H1 (cell line): Measurements from ENCODE around the gene STIM1. TPM values are rescaled to one million over a fixed set of nuclear protein-coding genes. Genes with fewer than 3 reads are reported as not detected.

Experiments
- CTCF ChIA-PET: fragments of 300-600 bp; sonication (Branson Sonifier 250); formaldehyde crosslinking; loops from one replicate; lab custom pipeline; 2021; ENCODE audit not compliant: partially characterized antibody; lab: Charles Lee
- POLR2A ChIA-PET: fragments of 300-600 bp; sonication (Branson Sonifier 250); formaldehyde crosslinking; loops from one replicate; lab custom pipeline; 2021; ENCODE audit warnings: inconsistent platforms; ENCODE audit not compliant: partially characterized antibody; lab: Charles Lee
- DNase-seq, 2 experiments: peaks; one replicate each; pipeline versions ENCODE4 v3.0.0 to v3.0.0-alpha.2; 2010 to 2022; ENCODE audit warnings: low spot score in 2 of 2, low read depth in 1 of 2, mixed read lengths in 1 of 2
- FAIRE-seq: peaks from 2 replicates; lab custom pipeline; 2011; peaks lifted over from hg19 to GRCh38; lab: Jason Lieb, UNC
- H2AFZ ChIP-seq: 2 replicates; pipeline ENCODE4 v1.8.1; 2012; ENCODE audit warnings: low read length, inconsistent platforms
- H2AK5ac ChIP-seq: 2 replicates; pipeline ENCODE4 v1.6.1; 2013; ENCODE audit warnings: low read depth, low read length
- H2BK120ac ChIP-seq: replicated peaks from 2 replicates; pipeline ENCODE3; 2013; ENCODE audit warnings: low read depth, low read length, inconsistent platforms
- H2BK12ac ChIP-seq: 2 replicates; pipeline ENCODE4 v1.6.1; 2013; ENCODE audit warnings: low read depth, low read length
- H2BK15ac ChIP-seq: 2 replicates; pipeline ENCODE4 v1.6.1; 2013; ENCODE audit warnings: low read length
- H2BK20ac ChIP-seq: 2 replicates; pipeline ENCODE4 v1.6.1; 2013; ENCODE audit warnings: low read length
- H2BK5ac ChIP-seq: 2 replicates; pipeline ENCODE4 v1.6.1; 2013; ENCODE audit warnings: low read depth, low read length
- H3K14ac ChIP-seq: 2 replicates; pipeline ENCODE4 v1.6.1; 2013; ENCODE audit warnings: inconsistent platforms; ENCODE audit not compliant: insufficient read length
- H3K18ac ChIP-seq: 2 replicates; pipeline ENCODE4 v1.6.1; 2013; ENCODE audit warnings: low read length; ENCODE audit errors: extremely low read depth
- H3K23ac ChIP-seq: 2 replicates; pipeline ENCODE4 v1.6.1; 2013; ENCODE audit warnings: inconsistent platforms; ENCODE audit not compliant: insufficient read length
- H3K23me2 ChIP-seq: 2 replicates; pipeline ENCODE4 v1.6.1; 2013; ENCODE audit warnings: low read depth, low read length
- H3K27ac ChIP-seq: 2 replicates; pipeline ENCODE4 v1.6.1; 2011; ENCODE audit warnings: low read depth, low read length, inconsistent platforms
- H3K27me3 ChIP-seq, 4 experiments: replicated peaks in 1 of 4; 1 replicate in 1 of 4; 2 replicates in 3 of 4; pipeline versions ENCODE4 v1.6.1 to v1.8.1; 2011 to 2013; ENCODE audit warnings: low read length in 3 of 4, mild to moderate bottlenecking in 3 of 4, inconsistent platforms in 2 of 4, mixed read lengths in 2 of 4, moderate library complexity in 1 of 4; ENCODE audit not compliant: control insufficient read depth in 3 of 4, insufficient read depth in 3 of 4; ENCODE audit errors: extremely low read depth in 1 of 4
- H3K36me3 ChIP-seq, 4 experiments: 2 replicates each; pipeline versions ENCODE4 v1.6.1 to v1.8.1; 2011 to 2013; ENCODE audit warnings: mild to moderate bottlenecking in 4 of 4, low read length in 3 of 4, moderate library complexity in 2 of 4, control low read depth in 1 of 4, inconsistent platforms in 1 of 4; ENCODE audit not compliant: insufficient read depth in 4 of 4, control insufficient read depth in 2 of 4
- H3K4ac ChIP-seq: replicated peaks from 2 replicates; pipeline ENCODE3; 2013; ENCODE audit warnings: low read length, low read depth, mixed read lengths, inconsistent platforms; ENCODE audit not compliant: insufficient read length
- H3K4me1 ChIP-seq, 4 experiments: replicated peaks in 1 of 4; 1 replicate in 1 of 4; 2 replicates in 3 of 4; pipeline versions ENCODE4 v1.6.1 to v1.8.1; 2011 to 2013; ENCODE audit warnings: low read length in 3 of 4, inconsistent platforms in 2 of 4, mixed read lengths in 1 of 4; ENCODE audit not compliant: insufficient read depth in 4 of 4, control insufficient read depth in 3 of 4
- H3K4me2 ChIP-seq, 2 experiments: 2 replicates each; pipeline versions ENCODE4 v1.6.1 to v1.8.1; 2011 to 2013; ENCODE audit warnings: low read depth in 2 of 2, low read length in 2 of 2, control low read depth in 1 of 2, inconsistent platforms in 1 of 2, mild to moderate bottlenecking in 1 of 2; ENCODE audit not compliant: insufficient read depth in 1 of 2
- H3K4me3 ChIP-seq, 4 experiments: fragments of 200-600, 300-600 bp in 1 of 4; sonication (generic), shearing (Covaris generic), sonication (Bioruptor Twin) in 1 of 4; 2 replicates each; pipeline versions ENCODE4 v1.5.1 to v1.8.1; 2011 to 2016; ENCODE audit warnings: low read length in 4 of 4, low read depth in 3 of 4, control low read depth in 2 of 4, inconsistent platforms in 2 of 4, mild to moderate bottlenecking in 2 of 4, mixed read lengths in 1 of 4, moderate library complexity in 1 of 4; ENCODE audit not compliant: insufficient read depth in 2 of 4; ENCODE audit errors: extremely low read depth in 1 of 4
- H3K56ac ChIP-seq: replicated peaks from 2 replicates; pipeline ENCODE3; 2013; ENCODE audit warnings: low read depth, mild to moderate bottlenecking, mixed read lengths, low read length, inconsistent platforms; ENCODE audit not compliant: insufficient read length
- H3K79me1 ChIP-seq: 2 replicates; pipeline ENCODE4 v1.6.1; 2013; ENCODE audit warnings: low read depth, low read length, control low read depth
- H3K79me2 ChIP-seq, 2 experiments: 2 replicates each; pipeline versions ENCODE4 v1.6.1 to v1.8.1; 2012 to 2013; ENCODE audit warnings: low read length in 2 of 2, mild to moderate bottlenecking in 2 of 2, inconsistent platforms in 1 of 2; ENCODE audit not compliant: insufficient read depth in 2 of 2, control insufficient read depth in 1 of 2
- H3K9ac ChIP-seq, 4 experiments: replicated peaks in 1 of 4; 1 replicate in 1 of 4; 2 replicates in 3 of 4; pipeline versions ENCODE4 v1.6.1 to v1.8.1; 2011 to 2013; ENCODE audit warnings: low read depth in 3 of 4, low read length in 3 of 4, control low read depth in 2 of 4, mild to moderate bottlenecking in 2 of 4, moderate library complexity in 2 of 4, inconsistent platforms in 1 of 4; ENCODE audit errors: extremely low read depth in 1 of 4
- H3K9me3 ChIP-seq, 2 experiments: 2 replicates each; pipeline versions ENCODE4 v1.6.1 to v1.8.1; 2012 to 2013; ENCODE audit warnings: mild to moderate bottlenecking in 2 of 2, moderate library complexity in 2 of 2, control low read depth in 1 of 2, inconsistent platforms in 1 of 2, low read depth in 1 of 2, low read length in 1 of 2, mixed read lengths in 1 of 2; ENCODE audit not compliant: insufficient read depth in 2 of 2
- H4K20me1 ChIP-seq, 2 experiments: replicated peaks in 1 of 2; 2 replicates each; pipeline versions ENCODE3 to v1.8.1; 2011 to 2013; ENCODE audit warnings: inconsistent platforms in 2 of 2, low read length in 2 of 2, mild to moderate bottlenecking in 1 of 2; ENCODE audit not compliant: insufficient read depth in 2 of 2, control insufficient read depth in 1 of 2
- H4K5ac ChIP-seq: 2 replicates; pipeline ENCODE4 v1.6.1; 2013; ENCODE audit warnings: low read length, low read depth, mixed read lengths, inconsistent platforms; ENCODE audit not compliant: insufficient read length
- H4K8ac ChIP-seq: 2 replicates; pipeline ENCODE4 v1.8.0; 2013; ENCODE audit warnings: mild to moderate bottlenecking, moderate library complexity, low read length, inconsistent platforms; ENCODE audit not compliant: insufficient read depth; ENCODE audit errors: extremely low read depth
- H4K91ac ChIP-seq: replicated peaks from 2 replicates; pipeline ENCODE3; 2013; ENCODE audit warnings: low read length, mixed read lengths, inconsistent platforms; ENCODE audit not compliant: insufficient read length
- ATF2 ChIP-seq: IDR thresholded peaks from 2 replicates; pipeline ENCODE4 v1.6.1; 2012; ENCODE audit warnings: low read length, inconsistent platforms
- CBX5 ChIP-seq: fragments of 300-800, 300-1000 bp; sonication (generic); IDR thresholded peaks from 2 replicates; pipeline ENCODE4 v1.7.1; 2016; ENCODE audit warnings: antibody characterized with exemption, low read length, low read depth
- CBX8 ChIP-seq: fragments of 300-800, 300-1000 bp; sonication (generic); IDR thresholded peaks from 2 replicates; pipeline ENCODE4 v1.7.1; 2016; ENCODE audit warnings: low read depth, low read length, borderline replicate concordance
- CREB1 ChIP-seq: IDR thresholded peaks from 2 replicates; pipeline ENCODE4 v1.6.1; 2012; ENCODE audit warnings: inconsistent platforms
- E2F6 ChIP-seq: IDR thresholded peaks from 2 replicates; pipeline ENCODE4 v1.6.1; 2012; ENCODE audit warnings: inconsistent platforms
- EGR1 ChIP-seq: IDR thresholded peaks from 2 replicates; pipeline ENCODE4 v1.6.1; 2011; ENCODE audit warnings: low read depth, low read length, borderline replicate concordance
- HDAC6 ChIP-seq: IDR thresholded peaks from one replicate; pipeline ENCODE4 v1.7.1; 2012; ENCODE audit warnings: low read depth, mild to moderate bottlenecking, inconsistent platforms, low read length, moderate library complexity
- JUN ChIP-seq: IDR thresholded peaks from 2 replicates; pipeline ENCODE4 v1.6.1; 2011; ENCODE audit warnings: low read depth, mild to moderate bottlenecking, improper control_type of control experiment, low read length
- NANOG ChIP-seq: IDR thresholded peaks from 2 replicates; pipeline ENCODE4 v1.6.1; 2011; ENCODE audit warnings: low read length, low read depth, mild to moderate bottlenecking, inconsistent platforms; ENCODE audit not compliant: insufficient read depth, poor library complexity, severe bottlenecking
- NRF1 ChIP-seq: IDR thresholded peaks from 2 replicates; pipeline ENCODE4 v1.6.1; 2011; ENCODE audit warnings: mild to moderate bottlenecking, low read depth, low read length, improper control_type of control experiment
- POU5F1 ChIP-seq: IDR thresholded peaks from 2 replicates; pipeline ENCODE4 v1.6.1; 2011; ENCODE audit warnings: low read depth, mild to moderate bottlenecking, low read length, moderate library complexity
- RFX5 ChIP-seq: IDR thresholded peaks from 2 replicates; pipeline ENCODE4 v1.6.1; 2011; ENCODE audit warnings: low read depth, low read length, improper control_type of control experiment, borderline replicate concordance
- YY1 ChIP-seq: IDR thresholded peaks from 2 replicates; pipeline ENCODE4 v1.6.1; 2011; ENCODE audit warnings: low read depth, mild to moderate bottlenecking, low read length
- ZNF274 ChIP-seq: IDR thresholded peaks from 2 replicates; pipeline ENCODE4 v1.7.0; 2012; ENCODE audit warnings: low read length, borderline replicate concordance; ENCODE audit errors: extremely low read depth
- polyA plus RNA-seq, 7 experiments: library from polyadenylated mRNA; depleted of rRNA in 3 of 7; stranded (reverse) in 5 of 7; unstranded in 2 of 7; fragments of >200 nt in 5 of 7; fragments of 200-250 nt in 2 of 7; gene quantifications; 1 replicate in 5 of 7; 2 replicates in 1 of 7; 4 replicates in 1 of 7; pipeline versions ENCODE4 v1.2.1 to v1.2.3, GENCODE V29; 2011 to 2013; ENCODE audit warnings: missing spikeins in 2 of 7, mixed read lengths in 2 of 7
- total RNA-seq: library from RNA; stranded (reverse); fragmentation: NEBNext Ultra II Directional; extraction: Animal tissue kit (Norgen Biotek cat#: 25700); gene quantifications from 2 replicates; pipeline ENCODE4 v1.2.1, GENCODE V29; 2021

The STIM1 gene
- total and polyA plus RNA-seq, 2 of the 8 experiments (the other 6 are each of a cell fraction or from before 2014, with no cell fraction given), result 11.1 to 12.2 TPM

- Histone ChIP-seq H3K27ac (no peak overlapping the region), H3K14ac (no peak overlapping the region)
- TF ChIP-seq POU5F1 (no peak), YY1 (no peak), NANOG (no peak), ZNF274 (no peak), RFX5 (no peak), E2F6 (no peak), CREB1 (no peak), CBX8 (no peak), JUN (no peak), ATF2 (no peak), HDAC6 (no peak), EGR1 (no peak), NRF1 (no peak), CBX5 (no peak)
Observed at GRCh38 chr11:3952715-3953114, 97.3 kb downstream of the STIM1 start.

More at GRCh38 chr11:3952715-3953114, 97.3 kb downstream of the STIM1 start:
- ChIA-PET CTCF (interaction anchor here (3.3 kb wide), 1 partner anchor 98 kb away, joined by 14 read pairs; the partner anchor contains the start of gene STIM1), POLR2A (no interaction called here)
- H2BK120ac ChIP-seq, result no peak overlapping the region
- H2BK20ac ChIP-seq, result no peak overlapping the region
- H3K9me3 ChIP-seq, result no peaks in the 10 kb centered on the region
- DNase-seq, result no peak
- no peak overlapping the region for H2BK15ac ChIP-seq
- H2AFZ ChIP-seq, result no peak overlapping the region
- H3K18ac ChIP-seq, result no peak overlapping the region
- no peak overlapping the region for H4K91ac ChIP-seq
- H2BK5ac ChIP-seq, result no peak overlapping the region
- H3K4me1 ChIP-seq, result peaks cover 0 to 3% (median 2%) of the 10 kb centered on the region in 4 experiments; a peak in 4 of 7 replicates
- H3K23me2 ChIP-seq, result no peaks in the 10 kb centered on the region
- no peak overlapping the region for H3K56ac ChIP-seq
- H3K4me3 ChIP-seq, result no peak overlapping the region
- H4K20me1 ChIP-seq, result no peaks in the 10 kb centered on the region
- no peak overlapping the region for H4K8ac ChIP-seq
- H3K23ac ChIP-seq, result no peak overlapping the region
- no peaks in the 10 kb centered on the region for H3K27me3 ChIP-seq
- H3K4ac ChIP-seq, result no peak overlapping the region
- H3K4me2 ChIP-seq, result no peak overlapping the region
- no peak overlapping the region for H2BK12ac ChIP-seq
- no peaks in the 10 kb centered on the region for H3K36me3 ChIP-seq
- H3K9ac ChIP-seq, result no peak overlapping the region
- no peak overlapping the region for H2AK5ac ChIP-seq
- FAIRE-seq, result no peak
- no peaks in the 10 kb centered on the region for H3K79me2 ChIP-seq
- no peaks in the 10 kb centered on the region for H3K79me1 ChIP-seq
- no peak overlapping the region for H4K5ac ChIP-seq
